ENCODE data around the gene ATF3. TPM values are rescaled to one million over a fixed set of nuclear protein-coding genes. Genes with fewer than 3 reads are reported as not detected.

The ATF3 gene
- total RNA-seq, 1 experiment from 2014 or later: 43.2 TPM

- Histone ChIP-seq H3K4me2 (ENCODE audit: low read length) (peak overlapping the region; percentile 95), H3K4me3 (replicated peaks in 1 of 2; ENCODE audit: low read depth in 1 of 2, low read length in 2 of 2) (no peak overlapping the region), H3K36me3 (ENCODE audit: control insufficient read depth in 1 of 2, insufficient read depth in 2 of 2, low read length in 2 of 2) (no peaks in the 10 kb centered on the region), H4K20me1 (ENCODE audit: insufficient read depth) (no peaks in the 10 kb centered on the region), H2AFZ (ENCODE audit: low read depth, low read length, poor library complexity, severe bottlenecking) (peak overlapping the region; percentile 96), H3K27me3 (ENCODE audit: insufficient read depth, low read length) (no peaks in the 10 kb centered on the region), H3K4me1 (ENCODE audit: control insufficient read depth in 1 of 2, insufficient read depth in 2 of 2, low read length in 2 of 2) (peaks cover 7 to 20% of the 10 kb centered on the region in 2 experiments; a peak in 3 of 4 replicates), H3K9ac (ENCODE audit: low read length) (no peak overlapping the region), H3K27ac (ENCODE audit: low read depth, low read length) (no peak overlapping the region), H3K9me3 (ENCODE audit: control insufficient read depth in 1 of 2, insufficient read depth in 1 of 2, low read depth in 1 of 2, low read length in 2 of 2) (no peaks in the 10 kb centered on the region), H3K9me2 (ENCODE audit: insufficient read depth) (no peaks in the 10 kb centered on the region), H3K79me2 (ENCODE audit: insufficient read depth, low read length) (no peaks in the 10 kb centered on the region)
- TF ChIP-seq JUND (IDR thresholded peaks at IDR 0.05): no peak
- no peak for TF ChIP-seq EZH2 (IDR thresholded peaks at IDR 0.05)
- TF ChIP-seq, protein P1, sequence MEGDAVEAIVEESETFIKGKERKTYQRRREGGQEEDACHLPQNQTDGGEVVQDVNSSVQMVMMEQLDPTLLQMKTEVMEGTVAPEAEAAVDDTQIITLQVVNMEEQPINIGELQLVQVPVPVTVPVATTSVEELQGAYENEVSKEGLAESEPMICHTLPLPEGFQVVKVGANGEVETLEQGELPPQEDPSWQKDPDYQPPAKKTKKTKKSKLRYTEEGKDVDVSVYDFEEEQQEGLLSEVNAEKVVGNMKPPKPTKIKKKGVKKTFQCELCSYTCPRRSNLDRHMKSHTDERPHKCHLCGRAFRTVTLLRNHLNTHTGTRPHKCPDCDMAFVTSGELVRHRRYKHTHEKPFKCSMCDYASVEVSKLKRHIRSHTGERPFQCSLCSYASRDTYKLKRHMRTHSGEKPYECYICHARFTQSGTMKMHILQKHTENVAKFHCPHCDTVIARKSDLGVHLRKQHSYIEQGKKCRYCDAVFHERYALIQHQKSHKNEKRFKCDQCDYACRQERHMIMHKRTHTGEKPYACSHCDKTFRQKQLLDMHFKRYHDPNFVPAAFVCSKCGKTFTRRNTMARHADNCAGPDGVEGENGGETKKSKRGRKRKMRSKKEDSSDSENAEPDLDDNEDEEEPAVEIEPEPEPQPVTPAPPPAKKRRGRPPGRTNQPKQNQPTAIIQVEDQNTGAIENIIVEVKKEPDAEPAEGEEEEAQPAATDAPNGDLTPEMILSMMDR (IDR thresholded peaks at IDR 0.05 in 2 of 3, conservative IDR thresholded peaks at IDR 0.05 in 1 of 3; ENCODE audit: borderline replicate concordance in 1 of 3, insufficient read depth in 1 of 3, low read depth in 2 of 3, low read length in 2 of 3): no peak
- TF ChIP-seq ZFX (IDR thresholded peaks at IDR 0.05): no peak
- no peak for TF ChIP-seq SRF (IDR thresholded peaks at IDR 0.05; ENCODE audit: low read depth)
- intact Hi-C loops (cut with micrococcal nuclease): no loop called here
- no peak for DNase-seq (ENCODE audit: low read depth, low spot score)
- BruUV-seq (replicated peaks): no TSS peak
- POLR2A ChIA-PET: interaction anchor here (1.3 kb wide), 1 partner anchor 58 kb away, joined by 5 read pairs; the partner anchor contains the start of gene ATF3
- no peak for ATAC-seq
- RAD21 ChIA-PET (ENCODE audit: low non-redundant PET in 1 of 2, low total read pairs in 2 of 2, uncharacterized antibody in 2 of 2, unreplicated experiment in 2 of 2): interaction anchor here (1.2 to 1.3 kb wide), 2 partner anchors 84 to 189 kb away, joined by 3 to 4 read pairs; no protein-coding TSS in a partner anchor
- CTCF ChIA-PET: interaction anchor here (1.1 to 1.9 kb wide), 14 partner anchors 11 to 329 kb away, joined by 3 to 16 read pairs (median 8); no protein-coding TSS in a partner anchor
Measured at GRCh38 chr1:212666116-212666775, 57.7 kb downstream of the ATF3 start.
